Psoas muscle (tissue), 8 donors: ENCODE results near the gene SETDB2. TPM values are rescaled to one million over a fixed set of nuclear protein-coding genes. Genes with fewer than 3 reads are reported as not detected.

Source experiments
- ATAC-seq, 4 donors: fragments of 200-7000 bp; cut with Tn5 transposase; one replicate each; pipeline ENCODE4 v1.9.1; 2020; ENCODE audit warnings: moderate library complexity in 3 of 4, mild to moderate bottlenecking in 2 of 4
- DNase-seq, 2 donors: peaks; one replicate each; pipeline ENCODE4 v3.0.0-alpha.2; 2020
- H3K27ac ChIP-seq: fragments of 200-600 bp; one replicate; pipeline ENCODE4 v1.8.0; 2022
- H3K27me3 ChIP-seq, 3 donors: fragments of 200-600 bp in 1 of 3; one replicate each; pipeline versions ENCODE4 v1.6.1 to v1.8.0; 2013 to 2022; ENCODE audit warnings: low read length in 2 of 3, mild to moderate bottlenecking in 2 of 3, moderate library complexity in 1 of 3; ENCODE audit not compliant: insufficient read depth in 3 of 3
- H3K36me3 ChIP-seq, 2 donors: fragments of 200-600 bp in 1 of 2; one replicate each; pipeline versions ENCODE4 v1.6.1 to v1.8.0; 2013 to 2022; ENCODE audit warnings: low read depth in 1 of 2, mild to moderate bottlenecking in 1 of 2, moderate library complexity in 1 of 2; ENCODE audit not compliant: insufficient read depth in 1 of 2
- H3K4me1 ChIP-seq: fragments of 200-600 bp; one replicate; pipeline ENCODE4 v1.8.0; 2022
- H3K4me3 ChIP-seq: fragments of 200-600 bp; one replicate; pipeline ENCODE4 v1.8.0; 2022; ENCODE audit warnings: mild to moderate bottlenecking
- H3K9me3 ChIP-seq: fragments of 200-600 bp; one replicate; pipeline ENCODE4 v1.8.0; 2022
- CTCF ChIP-seq: fragments of 200-600 bp; IDR thresholded peaks from one replicate; pipeline ENCODE4 v1.8.0; 2022; ENCODE audit warnings: antibody characterized with exemption
- WGBS, 3 donors: extraction: QIAGEN DNeasy Blood & Tissue Kit; methylation state at CpG; one replicate each; pipeline versions ENCODE4 v1.1.6 to v1.1.7; 2013; 5-methylcytosine and 5-hydroxymethylcytosine counted together
- intact Hi-C, 2 donors: fragments of 100-400 bp; cut with DNase I; formaldehyde crosslinking; loops; one replicate each; pipeline versions ENCODE4 v1.11.0 to v1.14.2; 2022
- polyA plus RNA-seq, 3 donors: library from polyadenylated mRNA; stranded (reverse); fragments of 200-250 nt; gene quantifications; one replicate each; pipeline ENCODE4 v1.2.3, GENCODE V29; 2013
- total RNA-seq, 4 donors: library from RNA; stranded (reverse); fragmentation: NEBNext Ultra II Directional in 2 of 4; extraction: Animal tissue kit (Norgen Biotek cat#: 25700) in 2 of 4; gene quantifications; one replicate each; pipeline versions ENCODE4 v1.2.1 to v1.2.4, GENCODE V29; 2021 to 2023
- donor health status: healthy with polysubstance abuse.
- donor health status: DM: no; HTN: no; CAD: no; lungs with moderate emphysema.
- donor health status: Bipolar disorder and iron deficiency.
- donor health status: healthy.
- donor health status: DM: yes; HTN: yes; CAD: no.
- donor health status: DM: no; HTN: no; CAD: no.
- donor health status: DM: no; HTN: no; CAD: no.
- donor health status: DM: yes; HTN: yes; CAD: no.

The SETDB2 gene
- total and polyA plus RNA-seq, 7 donors, result 1.7 to 7.9 (median 3.7) TPM

DNA sequence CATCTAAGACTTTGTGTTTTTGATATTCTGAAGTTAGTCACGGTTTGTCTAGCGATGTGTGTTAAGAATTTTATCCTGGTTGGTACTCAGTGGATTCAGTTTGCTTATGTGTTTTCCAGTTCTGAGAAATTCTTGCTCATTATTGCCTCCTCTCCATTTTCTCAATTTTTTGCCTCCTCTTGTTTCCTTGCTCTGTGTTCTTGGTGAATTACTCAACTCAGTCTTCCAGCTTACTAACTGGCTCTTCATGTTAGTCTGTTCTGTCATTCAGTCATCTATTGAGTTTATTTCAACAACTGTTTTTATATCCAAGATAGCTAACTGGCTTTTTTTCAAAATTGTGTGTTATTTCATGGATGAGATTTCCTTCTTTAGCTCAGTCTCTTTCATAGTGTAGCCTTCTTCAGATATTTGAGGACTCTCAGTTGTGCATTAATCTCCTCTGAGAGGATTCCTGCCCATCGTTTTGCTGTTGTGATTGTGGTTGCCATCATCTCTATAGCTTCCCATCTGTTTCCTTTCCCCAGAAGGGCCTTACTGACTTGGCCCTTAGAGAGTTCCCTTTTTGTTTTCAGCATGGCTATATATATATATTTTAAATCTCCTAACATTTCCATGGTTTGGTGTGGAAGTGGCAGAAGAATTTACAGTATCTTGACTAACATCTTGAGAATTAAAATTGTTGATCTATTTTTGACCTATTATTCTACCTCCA, 6.2 kb downstream of the SETDB2 start:
- 80 to 82% (median 81%) methylated on average over 3 of the region's 3 CpGs for WGBS, 3 donors
- DNase-seq, result no peak
- no peaks in the 10 kb centered on the region for H3K9me3 ChIP-seq
- no peak overlapping the region for H3K27ac ChIP-seq
- intact Hi-C loops, result no loop called here
- TF ChIP-seq CTCF, result no peak
- H3K27me3 ChIP-seq, result no peaks in the 10 kb centered on the region
- no peak overlapping the region for H3K4me3 ChIP-seq
- H3K36me3 ChIP-seq, result peaks cover 0 to 6% of the 10 kb centered on the region in 2 donors
- H3K4me1 ChIP-seq, result peaks cover 5% of the 10 kb centered on the region
- ATAC-seq, result no peak

DNA sequence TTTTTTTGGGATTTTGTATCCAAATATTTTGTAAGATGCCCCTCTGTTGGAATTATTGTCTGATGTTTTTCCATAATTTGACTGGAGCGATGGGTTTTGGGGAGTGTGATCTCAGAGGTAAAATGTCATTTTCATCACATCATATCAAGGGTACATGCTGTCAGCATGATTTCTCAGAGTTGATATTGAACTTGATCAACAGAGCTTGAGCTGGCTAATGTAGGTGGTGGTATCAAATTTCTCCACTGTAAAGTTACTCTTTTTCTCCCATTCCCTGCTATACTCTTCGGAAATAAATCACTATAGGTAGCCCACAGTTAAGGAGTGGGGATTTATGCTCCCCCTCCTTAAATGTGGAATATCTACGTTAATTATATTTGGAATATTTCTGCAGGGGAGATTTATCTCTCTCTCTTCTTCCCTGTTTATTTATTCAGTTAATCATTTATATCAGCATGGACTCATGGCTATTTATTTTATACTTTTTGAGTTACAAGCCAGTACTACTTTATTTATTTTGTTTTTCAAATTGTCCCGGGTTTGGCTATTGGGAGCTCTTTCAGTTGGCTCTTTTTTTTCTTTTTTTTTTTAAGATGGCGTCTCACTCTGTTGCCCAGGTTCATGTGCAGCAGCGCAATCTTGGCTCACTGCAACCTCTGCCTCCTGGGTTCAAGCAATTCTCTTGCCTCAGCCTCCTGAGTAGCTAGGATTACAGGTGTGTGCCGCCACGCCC, 8.8 kb downstream of the SETDB2 start:
- no peak for TF ChIP-seq CTCF
- Histone ChIP-seq H3K9me3 (no peaks in the 10 kb centered on the region), H3K4me1 (no peaks in the 10 kb centered on the region), H3K36me3 (peaks cover 0 to 6% of the 10 kb centered on the region in 2 donors), H3K27ac (no peak overlapping the region), H3K27me3 (no peaks in the 10 kb centered on the region), H3K4me3 (no peak overlapping the region)
- WGBS, 3 donors, result 95 to 97% (median 96%) methylated on average over 8 of the region's 8 CpGs
- ATAC-seq (no peak), DNase-seq (no peak)
- intact Hi-C loops, result no loop called here

GRCh38 chr13:49453465-49453864, 9.4 kb downstream of the SETDB2 start:
- ATAC-seq (no peak), DNase-seq (no peak)
- no peaks in the 10 kb centered on the region for H3K27me3 ChIP-seq
- TF ChIP-seq CTCF, result no peak
- H3K4me3 ChIP-seq, result no peak overlapping the region
- no peaks in the 10 kb centered on the region for H3K4me1 ChIP-seq
- intact Hi-C loops, result no loop called here
- H3K27ac ChIP-seq, result no peak overlapping the region
- H3K36me3 ChIP-seq, result peaks cover 0 to 6% of the 10 kb centered on the region in 2 donors
- no peaks in the 10 kb centered on the region for H3K9me3 ChIP-seq
- WGBS, 3 donors, result 96 to 97% (median 96%) methylated on average over 7 of the region's 7 CpGs

- Histone ChIP-seq H3K27me3 (no peaks in the 10 kb centered on the region), H3K4me3 (no peak overlapping the region), H3K27ac (no peak overlapping the region), H3K36me3 (peaks cover 0 to 6% of the 10 kb centered on the region in 2 donors), H3K4me1 (no peaks in the 10 kb centered on the region), H3K9me3 (no peaks in the 10 kb centered on the region)
- no peak for TF ChIP-seq CTCF
- WGBS, 3 donors, result 78 to 86% (median 83%) methylated on average over 4 of the region's 4 CpGs
- intact Hi-C loops, result no loop called here
- ATAC-seq (no peak), DNase-seq (no peak)
Observed at GRCh38 chr13:49454388-49455006, 10.4 kb downstream of the SETDB2 start.
